AG04449 (cell line): ENCODE measurements around the gene LDB3.

Source experiments
- CTCF ChIA-PET: fragments of 350-600 bp; formaldehyde crosslinking; extraction: SDS; loops from one replicate; lab custom pipeline; 2021; ENCODE audit warnings: antibody characterized with exemption; lab: Yijun Ruan, JAX
- POLR2A ChIA-PET: fragments of 400-600, 350-600 bp; formaldehyde crosslinking; extraction: SDS; loops from one replicate; lab custom pipeline; 2020; ENCODE audit warnings: antibody characterized with exemption, inconsistent platforms; lab: Yijun Ruan, JAX
- DNase-seq: peaks from one replicate; pipeline ENCODE4 v3.0.0-alpha.2; 2010; ENCODE audit warnings: low read depth, low spot score
- H3K4me3 ChIP-seq: 2 replicates; pipeline ENCODE4 v1.5.1; 2011; ENCODE audit warnings: low read depth, mild to moderate bottlenecking, control low read depth, low read length
- TF ChIP-seq, protein P1 (sequence below): IDR thresholded peaks from one replicate; pipeline ENCODE4 v1.5.1; 2011; ENCODE audit warnings: mild to moderate bottlenecking, moderate library complexity, low read length, control low read depth, inconsistent platforms; ENCODE audit not compliant: insufficient read depth; ENCODE audit errors: missing control alignments

Gene LDB3

DNA sequence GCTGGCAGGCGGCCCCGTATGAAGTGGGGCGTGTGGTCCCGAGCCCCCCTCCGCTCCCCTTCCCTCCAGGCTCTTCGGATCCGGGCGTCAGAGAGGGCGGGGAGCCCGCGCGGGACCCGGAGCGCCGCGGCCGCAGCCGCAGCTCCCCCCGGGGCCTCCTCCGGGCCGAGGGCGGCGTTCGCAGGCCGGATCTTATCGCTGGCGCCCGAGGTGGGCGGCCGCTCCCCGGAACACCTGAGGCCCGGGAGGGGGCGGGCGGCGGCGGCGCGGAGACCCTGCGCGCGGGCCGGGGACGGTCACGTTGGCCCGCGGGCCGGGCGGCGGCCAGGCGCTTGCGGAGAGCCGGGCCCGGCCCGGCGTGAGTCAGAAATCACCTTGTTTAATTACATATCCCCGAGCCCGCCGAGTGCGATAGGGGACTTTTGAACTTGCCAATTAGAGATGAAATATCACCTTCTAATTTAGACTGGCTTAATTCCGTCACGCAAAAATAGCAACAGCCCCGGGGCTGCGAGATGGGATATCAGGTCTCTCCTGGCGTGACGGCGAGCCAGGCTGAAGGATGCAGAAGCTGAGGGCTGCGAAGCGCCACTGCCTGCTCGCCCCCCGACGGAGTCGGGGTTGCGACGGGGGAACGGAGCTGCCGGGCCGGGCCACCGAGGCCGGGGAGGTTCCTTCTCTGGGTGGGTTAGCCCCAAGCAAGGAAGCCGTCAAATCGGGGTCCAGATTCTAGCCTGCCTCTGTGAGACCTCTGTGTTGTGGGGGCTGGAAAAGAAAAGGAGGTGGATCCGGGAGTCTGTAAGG, 43.4 kb downstream of the LDB3 start:
- H3K4me3 ChIP-seq: peak overlapping the region; percentile 57
- DNase-seq: no peak
- TF ChIP-seq, protein P1, sequence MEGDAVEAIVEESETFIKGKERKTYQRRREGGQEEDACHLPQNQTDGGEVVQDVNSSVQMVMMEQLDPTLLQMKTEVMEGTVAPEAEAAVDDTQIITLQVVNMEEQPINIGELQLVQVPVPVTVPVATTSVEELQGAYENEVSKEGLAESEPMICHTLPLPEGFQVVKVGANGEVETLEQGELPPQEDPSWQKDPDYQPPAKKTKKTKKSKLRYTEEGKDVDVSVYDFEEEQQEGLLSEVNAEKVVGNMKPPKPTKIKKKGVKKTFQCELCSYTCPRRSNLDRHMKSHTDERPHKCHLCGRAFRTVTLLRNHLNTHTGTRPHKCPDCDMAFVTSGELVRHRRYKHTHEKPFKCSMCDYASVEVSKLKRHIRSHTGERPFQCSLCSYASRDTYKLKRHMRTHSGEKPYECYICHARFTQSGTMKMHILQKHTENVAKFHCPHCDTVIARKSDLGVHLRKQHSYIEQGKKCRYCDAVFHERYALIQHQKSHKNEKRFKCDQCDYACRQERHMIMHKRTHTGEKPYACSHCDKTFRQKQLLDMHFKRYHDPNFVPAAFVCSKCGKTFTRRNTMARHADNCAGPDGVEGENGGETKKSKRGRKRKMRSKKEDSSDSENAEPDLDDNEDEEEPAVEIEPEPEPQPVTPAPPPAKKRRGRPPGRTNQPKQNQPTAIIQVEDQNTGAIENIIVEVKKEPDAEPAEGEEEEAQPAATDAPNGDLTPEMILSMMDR: no peak
- ChIA-PET POLR2A (interaction anchor here (0.6 to 1.1 kb wide), 3 partner anchors 44 to 205 kb away, joined by 3 to 6 read pairs (median 3); no protein-coding TSS in a partner anchor), CTCF (interaction anchor here (0.6 to 8.1 kb wide), 9 partner anchors 9 to 312 kb away, joined by 3 to 68 read pairs (median 4); no protein-coding TSS in a partner anchor)

DNA sequence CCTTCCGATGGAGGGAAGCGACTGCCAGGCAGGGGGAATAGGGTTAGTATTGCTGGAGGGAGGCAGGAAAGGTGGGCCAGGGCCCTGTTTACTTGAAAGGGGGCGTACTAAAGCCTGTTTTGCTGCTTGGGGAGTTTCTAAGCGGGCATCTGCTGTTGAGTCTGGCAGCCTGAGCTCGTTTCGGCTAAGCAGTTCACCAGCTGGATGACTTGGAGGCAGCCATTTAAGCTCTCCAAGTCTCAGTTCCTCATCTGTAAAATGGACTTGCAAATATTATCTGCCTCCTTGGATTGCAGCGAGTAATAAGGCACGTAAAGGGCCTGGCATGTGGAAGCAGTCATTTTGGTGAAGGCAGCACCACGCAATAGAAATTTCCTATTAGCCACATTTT, 44.0 kb downstream of the LDB3 start:
- no peak for DNase-seq
- ChIA-PET CTCF (interaction anchor here (1.0 to 8.1 kb wide), 9 partner anchors 8 to 312 kb away, joined by 3 to 68 read pairs (median 4); no protein-coding TSS in a partner anchor), POLR2A (interaction anchor here (0.6 to 1.1 kb wide), 3 partner anchors 43 to 205 kb away, joined by 3 to 6 read pairs (median 3); no protein-coding TSS in a partner anchor)
- TF ChIP-seq, protein P1: no peak
- peak overlapping the region; percentile 57 for H3K4me3 ChIP-seq

DNA sequence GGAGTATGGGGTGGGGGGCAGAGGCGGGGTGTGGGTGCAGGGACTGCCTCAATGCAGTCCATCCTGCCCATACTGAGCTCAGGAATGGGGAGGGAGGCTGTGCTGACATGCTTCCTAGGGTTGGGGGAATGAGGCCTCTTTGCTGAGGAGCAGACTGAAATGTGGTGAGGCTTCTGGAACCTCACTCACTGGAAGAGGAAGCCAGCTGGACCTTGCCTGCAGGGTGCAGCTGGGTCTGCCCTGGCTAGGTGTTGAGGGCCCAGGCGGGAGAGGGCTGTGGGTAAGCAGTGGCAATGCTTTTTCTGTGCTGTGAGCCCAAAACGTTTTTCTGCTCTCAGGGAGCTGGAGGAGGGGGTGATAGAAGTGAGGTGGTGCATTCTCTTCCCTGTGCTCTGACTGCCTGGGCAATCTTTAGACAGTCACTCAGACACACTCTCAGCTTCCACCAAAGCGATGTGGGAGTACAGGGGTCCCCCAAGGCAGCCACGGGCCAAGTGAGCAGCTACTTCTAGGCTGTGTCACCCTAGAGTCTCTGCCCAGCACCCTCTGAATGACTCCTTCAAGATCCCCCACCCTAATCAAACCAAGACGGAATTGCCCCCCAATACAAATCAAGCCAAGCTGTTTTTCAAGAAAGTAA, 47.0 kb downstream of the LDB3 start:
- ChIA-PET POLR2A (no interaction called here), CTCF (interaction anchor here (0.5 to 1.8 kb wide), 9 partner anchors 17 to 192 kb away, joined by 3 to 5 read pairs (median 3); no protein-coding TSS in a partner anchor)
- no peak overlapping the region for H3K4me3 ChIP-seq
- no peak for DNase-seq
- TF ChIP-seq, protein P1: no peak

DNA sequence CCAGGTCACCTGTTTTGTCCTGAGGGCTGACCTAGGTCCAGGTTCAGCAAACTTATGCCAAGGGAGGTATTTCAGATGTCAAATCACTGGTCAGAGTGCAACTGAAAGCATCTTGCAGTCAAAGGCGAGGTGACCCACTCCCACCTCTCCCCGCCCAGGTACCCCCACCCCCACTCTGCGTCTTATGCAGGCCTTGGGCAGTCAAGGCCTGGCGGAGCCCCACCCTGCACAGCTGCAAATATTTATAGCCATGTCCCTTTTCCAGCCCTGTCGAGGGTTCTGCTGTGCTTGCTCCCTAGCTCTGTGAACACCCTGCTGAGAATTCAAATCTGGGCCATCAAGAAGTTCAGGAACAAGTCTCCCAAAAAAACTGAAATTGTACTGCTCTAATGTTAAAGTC, 47.5 kb downstream of the LDB3 start:
- ChIA-PET POLR2A (no interaction called here), CTCF (interaction anchor here (0.6 to 1.7 kb wide), 6 partner anchors 16 to 193 kb away, joined by 3 to 5 read pairs (median 4); no protein-coding TSS in a partner anchor)
- H3K4me3 ChIP-seq: no peak overlapping the region
- TF ChIP-seq, protein P1: no peak
- DNase-seq: no peak

DNA sequence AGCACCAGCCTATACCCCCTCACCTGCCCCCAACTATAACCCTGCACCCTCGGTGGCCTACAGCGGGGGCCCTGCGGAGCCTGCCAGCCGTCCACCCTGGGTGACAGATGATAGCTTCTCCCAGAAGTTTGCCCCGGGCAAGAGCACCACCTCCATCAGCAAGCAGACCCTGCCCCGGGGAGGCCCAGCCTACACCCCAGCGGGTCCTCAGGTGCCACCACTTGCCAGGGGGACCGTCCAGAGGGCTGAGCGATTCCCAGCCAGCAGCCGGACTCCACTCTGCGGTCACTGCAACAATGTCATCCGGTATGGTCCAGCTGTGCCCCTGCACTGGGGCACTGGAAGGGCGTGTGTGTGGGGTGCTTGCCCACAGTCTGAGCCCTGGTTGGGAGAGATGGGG, 48.2 kb downstream of the LDB3 start:
- POLR2A ChIA-PET: no interaction called here
- CTCF ChIA-PET: no interaction called here
- TF ChIP-seq, protein P1: no peak
- H3K4me3 ChIP-seq: no peak overlapping the region
- no peak for DNase-seq

DNA sequence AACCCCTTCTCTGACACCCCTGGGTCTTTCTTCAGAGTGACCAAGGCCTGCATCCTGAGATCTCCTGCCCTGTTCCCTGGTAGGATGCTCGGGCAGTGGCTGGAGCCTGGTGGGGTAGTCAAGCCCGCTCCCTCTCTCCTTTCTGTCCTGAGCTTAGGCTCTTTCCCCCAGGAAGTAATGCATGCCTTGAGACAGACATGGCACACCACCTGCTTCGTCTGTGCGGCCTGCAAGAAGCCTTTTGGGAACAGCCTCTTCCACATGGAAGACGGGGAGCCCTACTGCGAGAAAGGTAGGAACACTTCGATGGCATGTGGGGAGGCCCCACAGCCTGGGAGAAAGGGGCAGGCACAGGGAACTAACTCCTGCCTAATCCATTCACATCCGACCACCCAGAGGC, 50.2 kb downstream of the LDB3 start:
- TF ChIP-seq, protein P1: no peak
- no peak overlapping the region for H3K4me3 ChIP-seq
- ChIA-PET CTCF (interaction anchor here (1.6 kb wide), 1 partner anchor 182 kb away, joined by 7 read pairs; no protein-coding TSS in a partner anchor), POLR2A (no interaction called here)
- no peak for DNase-seq
